Stomach (tissue), 9 donors: ENCODE measurements around the gene C1QTNF5. TPM values are rescaled to one million over a fixed set of nuclear protein-coding genes. Genes with fewer than 3 reads are reported as not detected.

Source experiments
- DNase-seq, 2 donors: peaks; one replicate each; pipeline versions ENCODE4 v3.0.0 to v3.0.0-alpha.2; 2013 to 2019
- H3K27ac ChIP-seq, 5 donors: fragments of 200-600 bp in 4 of 5; sonication (generic) in 4 of 5; one replicate each; pipeline ENCODE4 v1.5.1; 2013 to 2019; ENCODE audit warnings: mild to moderate bottlenecking in 1 of 5, moderate library complexity in 1 of 5
- H3K27me3 ChIP-seq, 3 donors: fragments of 200-600 bp; sonication (generic); one replicate each; pipeline ENCODE4 v1.5.1; 2017 to 2019; ENCODE audit warnings: mixed run types in 1 of 3
- H3K36me3 ChIP-seq, 4 donors: fragments of 200-600 bp; sonication (generic); 1 replicate in 3 of 4; 2 replicates in 1 of 4; pipeline ENCODE4 v1.5.1; 2016 to 2019
- H3K4me1 ChIP-seq, 4 donors: fragments of 200-600 bp; sonication (generic); one replicate each; pipeline ENCODE4 v1.5.1; 2016 to 2019
- H3K4me3 ChIP-seq, 4 donors: fragments of 200-600 bp; sonication (generic) in 3 of 4; one replicate each; pipeline ENCODE4 v1.5.1; 2016 to 2019; ENCODE audit warnings: mild to moderate bottlenecking in 1 of 4
- H3K9me3 ChIP-seq, 4 donors: fragments of 200-600 bp; sonication (generic); one replicate each; pipeline ENCODE4 v1.5.1; 2016 to 2019
- EP300 ChIP-seq: sonication (generic); formaldehyde crosslinking; IDR thresholded peaks from one replicate; pipeline ENCODE4 v1.6.1; 2017; ENCODE audit warnings: antibody characterized with exemption
- POLR2A ChIP-seq, 4 donors: fragments of 450-650 bp; IDR thresholded peaks; one replicate each; pipeline ENCODE4 v1.6.1; 2016; ENCODE audit warnings: antibody characterized with exemption in 4 of 4, control low read depth in 2 of 4, mild to moderate bottlenecking in 1 of 4, moderate library complexity in 1 of 4
- POLR2AphosphoS5 ChIP-seq, 3 donors: sonication (generic); formaldehyde crosslinking; IDR thresholded peaks; one replicate each; pipeline ENCODE4 v1.6.1; 2016; ENCODE audit warnings: antibody characterized with exemption in 3 of 3
- WGBS, 5 donors: extraction: QIAGEN DNeasy Blood & Tissue Kit in 3 of 5; methylation state at CpG; one replicate each; pipeline versions ENCODE4 v1.1.5 to v1.1.7; 2013 to 2018; 5-methylcytosine and 5-hydroxymethylcytosine counted together
- intact Hi-C: fragments of 100-400 bp; cut with DNase I; formaldehyde crosslinking; loops from one replicate; pipeline ENCODE4 v1.15.1; 2023; ENCODE audit warnings: low total_unique reads
- polyA plus RNA-seq, 3 donors: library from polyadenylated mRNA; stranded (reverse); fragments of 200-250 nt; gene quantifications; one replicate each; pipeline ENCODE4 v1.2.3, GENCODE V29; 2013
- total RNA-seq, 5 donors: library from RNA; depleted of rRNA; stranded (reverse); fragments of >200 nt; gene quantifications; one replicate each; pipeline versions ENCODE4 v1.1.0 to v1.2.3, GENCODE V29; 2014 to 2016
- TF ChIP-seq, protein P1 (sequence below), 7 experiments: fragments of 450-650 bp in 4 of 7; fragments of 200-600 bp in 3 of 7; sonication (generic) in 3 of 7; IDR thresholded peaks; one replicate each; pipeline ENCODE4 v1.5.1; 2016 to 2019; ENCODE audit warnings: antibody characterized with exemption in 7 of 7, control low read depth in 2 of 7, mild to moderate bottlenecking in 1 of 7
- donor health status: healthy with polysubstance abuse.
- donor health status: Bipolar disorder and iron deficiency.
- donor health status: healthy.

The C1QTNF5 gene
- total and polyA plus RNA-seq, 8 donors = 11.4 to 169 (median 19.0) TPM

- no peak overlapping the region for H3K4me3 ChIP-seq
- H3K36me3 ChIP-seq = peaks cover 0 to under 1% (median 0%) of the 10 kb centered on the region in 4 donors
- DNase-seq = peak in 1 of 2 donors; percentile 74
- no peaks in the 10 kb centered on the region for H3K9me3 ChIP-seq
- peak overlapping the region; percentile 8 to 95 (median 91) for H3K27ac ChIP-seq
- no peak for TF ChIP-seq POLR2AphosphoS5 (IDR thresholded peaks at IDR 0.05)
- no peak for TF ChIP-seq EP300
- TF ChIP-seq, protein P1, sequence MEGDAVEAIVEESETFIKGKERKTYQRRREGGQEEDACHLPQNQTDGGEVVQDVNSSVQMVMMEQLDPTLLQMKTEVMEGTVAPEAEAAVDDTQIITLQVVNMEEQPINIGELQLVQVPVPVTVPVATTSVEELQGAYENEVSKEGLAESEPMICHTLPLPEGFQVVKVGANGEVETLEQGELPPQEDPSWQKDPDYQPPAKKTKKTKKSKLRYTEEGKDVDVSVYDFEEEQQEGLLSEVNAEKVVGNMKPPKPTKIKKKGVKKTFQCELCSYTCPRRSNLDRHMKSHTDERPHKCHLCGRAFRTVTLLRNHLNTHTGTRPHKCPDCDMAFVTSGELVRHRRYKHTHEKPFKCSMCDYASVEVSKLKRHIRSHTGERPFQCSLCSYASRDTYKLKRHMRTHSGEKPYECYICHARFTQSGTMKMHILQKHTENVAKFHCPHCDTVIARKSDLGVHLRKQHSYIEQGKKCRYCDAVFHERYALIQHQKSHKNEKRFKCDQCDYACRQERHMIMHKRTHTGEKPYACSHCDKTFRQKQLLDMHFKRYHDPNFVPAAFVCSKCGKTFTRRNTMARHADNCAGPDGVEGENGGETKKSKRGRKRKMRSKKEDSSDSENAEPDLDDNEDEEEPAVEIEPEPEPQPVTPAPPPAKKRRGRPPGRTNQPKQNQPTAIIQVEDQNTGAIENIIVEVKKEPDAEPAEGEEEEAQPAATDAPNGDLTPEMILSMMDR (IDR thresholded peaks at IDR 0.05) = no peak
- no peak for TF ChIP-seq POLR2A (IDR thresholded peaks at IDR 0.05)
- WGBS, 5 donors = 38 to 47% (median 43%) methylated on average over 11 of the region's 11 CpGs
- H3K4me1 ChIP-seq = peaks cover 54 to 85% (median 76%) of the 10 kb centered on the region in 4 donors
- H3K27me3 ChIP-seq = peaks cover 0 to 66% (median 44%) of the 10 kb centered on the region in 3 donors
- intact Hi-C loops = no loop called here
These were observed 20.9 kb downstream of the C1QTNF5 start for GRCh38 chr11:119319700-119320239.

DNA sequence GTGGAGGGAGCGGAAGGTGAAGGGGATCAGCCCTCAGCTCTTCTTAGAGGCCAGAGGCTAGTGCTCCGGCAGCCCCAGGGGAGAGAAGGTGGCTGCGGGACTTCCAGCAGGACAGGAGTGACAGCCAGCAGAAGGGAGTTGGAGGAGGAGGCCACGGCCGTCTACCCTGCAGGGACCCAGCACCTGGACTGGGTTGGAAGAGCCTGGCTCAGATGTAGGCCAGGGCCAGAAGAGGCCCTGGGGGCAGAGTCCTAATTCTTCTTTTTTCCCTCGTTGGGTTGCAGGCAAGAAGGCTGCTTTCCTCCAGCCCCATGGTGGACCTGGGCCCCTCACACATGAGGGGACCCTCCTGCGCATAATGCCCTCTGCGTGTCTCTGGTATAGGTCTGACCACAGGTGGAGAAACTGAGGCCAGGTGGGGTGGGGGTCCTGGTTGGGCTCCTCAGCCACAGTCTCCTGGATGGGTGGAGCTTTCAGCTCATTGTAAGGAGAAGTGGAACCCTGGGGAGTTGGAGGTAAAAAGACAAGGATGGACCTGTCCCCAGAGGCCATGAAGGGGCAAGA, 21.5 kb downstream of the C1QTNF5 start:
- H3K27ac ChIP-seq = peak overlapping the region; percentile 8 to 95 (median 91)
- H3K9me3 ChIP-seq = no peaks in the 10 kb centered on the region
- no peak for DNase-seq
- peaks cover 0 to 71% (median 48%) of the 10 kb centered on the region in 3 donors for H3K27me3 ChIP-seq
- 82 to 87% (median 83%) methylated on average over 7 to 8 of the region's 8 CpGs for whole genome bisulfite sequencing, 5 donors
- TF ChIP-seq, protein P1 (IDR thresholded peaks at IDR 0.05) = no peak
- TF ChIP-seq POLR2A (IDR thresholded peaks at IDR 0.05) (no peak), EP300 (no peak)
- peaks cover 56 to 91% (median 79%) of the 10 kb centered on the region in 4 donors for H3K4me1 ChIP-seq
- intact Hi-C loops = no loop called here
- peaks cover 0 to 6% (median 3%) of the 10 kb centered on the region in 4 donors for H3K36me3 ChIP-seq
- H3K4me3 ChIP-seq = no peak overlapping the region

- Histone ChIP-seq H3K27me3 (peaks cover 0 to 74% (median 48%) of the 10 kb centered on the region in 3 donors), H3K4me3 (no peak overlapping the region), H3K4me1 (peaks cover 56 to 96% (median 81%) of the 10 kb centered on the region in 4 donors), H3K27ac (peak overlapping the region; percentile 18 to 95 (median 91)), H3K36me3 (peaks cover 0 to 12% (median 5%) of the 10 kb centered on the region in 4 donors), H3K9me3 (no peaks in the 10 kb centered on the region)
- no peak for TF ChIP-seq EP300
- peak in 1 of 4 donors; percentile 10 for TF ChIP-seq POLR2A (IDR thresholded peaks at IDR 0.05)
- peak; percentile 76 to 81 (median 79) for TF ChIP-seq POLR2AphosphoS5 (IDR thresholded peaks at IDR 0.05)
- DNase-seq = peak in 1 of 2 donors; percentile 85
- 63 to 78% (median 66%) methylated on average over 21 to 22 of the region's 22 CpGs for WGBS, 5 donors
- intact Hi-C loops = no loop called here
These were observed 22.2 kb downstream of the C1QTNF5 start for GRCh38 chr11:119318240-119319135.

GRCh38 chr11:119317592-119318239, 23.0 kb downstream of the C1QTNF5 start:
- H3K36me3 ChIP-seq = peaks cover 0 to 18% (median 7%) of the 10 kb centered on the region in 4 donors
- DNase-seq = no peak
- H3K4me3 ChIP-seq = peak overlapping the region; percentile 58 to 70 (median 66)
- H3K27ac ChIP-seq = peak overlapping the region; percentile 60 to 95 (median 91)
- intact Hi-C loops = no loop called here
- H3K4me1 ChIP-seq = peaks cover 56 to 90% (median 77%) of the 10 kb centered on the region in 4 donors
- H3K27me3 ChIP-seq = peaks cover 0 to 74% (median 48%) of the 10 kb centered on the region in 3 donors
- H3K9me3 ChIP-seq = no peaks in the 10 kb centered on the region
- 54 to 72% (median 64%) methylated on average over 8 to 14 of the region's 14 CpGs for WGBS, 5 donors
- no peak for TF ChIP-seq POLR2A (IDR thresholded peaks at IDR 0.05)
- TF ChIP-seq, protein P1 (IDR thresholded peaks at IDR 0.05) = no peak
- no peak for TF ChIP-seq EP300
- peak; percentile 34 to 58 (median 47) for TF ChIP-seq POLR2AphosphoS5 (IDR thresholded peaks at IDR 0.05)
